A375 (cell line): ENCODE results near the gene ZNF789. TPM values are rescaled to one million over a fixed set of nuclear protein-coding genes. Genes with fewer than 3 reads are reported as not detected.

Experiments used
- total RNA-seq: library from RNA; depleted of rRNA; stranded (reverse); fragments of >200 nt; shearing (Covaris generic); gene quantifications from 2 replicates; pipeline ENCODE4 v1.2.3, GENCODE V29; 2014; rRNA removed

ZNF789 gene
- total RNA-seq: 8.4 and 17.3 TPM in 2 replicates

DNA sequence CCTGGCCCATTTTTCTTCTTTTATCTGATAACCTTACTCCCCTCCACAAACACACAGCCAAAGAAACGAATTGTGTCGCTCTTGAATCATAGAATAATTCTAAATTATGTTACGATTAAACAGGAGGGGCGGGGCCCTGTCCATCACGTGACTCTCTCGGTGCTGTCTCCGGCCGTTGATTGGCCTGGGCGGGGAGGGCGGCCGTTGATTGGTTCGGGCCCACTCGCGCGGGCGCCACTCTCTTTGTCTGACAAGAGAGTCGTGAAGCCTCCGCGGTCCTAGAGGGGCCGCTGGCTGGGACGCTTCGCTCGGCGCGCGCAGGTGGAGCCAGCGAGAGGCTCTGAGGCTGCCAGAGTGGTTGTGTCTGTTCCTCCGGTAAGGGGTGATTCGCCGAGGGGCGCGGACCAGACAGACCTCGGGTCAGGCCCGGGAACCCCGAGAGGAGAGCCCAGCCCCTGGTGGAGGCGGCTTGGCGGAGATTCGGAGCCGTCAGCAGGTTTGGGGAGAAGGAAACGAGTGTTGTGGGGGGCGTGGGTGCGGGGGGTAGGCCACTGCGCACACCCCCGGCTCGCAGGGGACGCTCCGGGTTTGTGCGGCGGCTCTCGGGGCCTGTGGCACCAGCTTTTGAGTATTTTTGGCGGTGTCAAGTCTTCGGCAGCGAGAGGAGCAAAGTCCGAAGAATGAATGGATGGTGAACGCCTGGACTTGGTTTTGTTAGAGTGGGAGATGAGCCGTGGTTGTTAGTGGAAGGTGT is at the start of gene ZNF789:
ZNF789 (plus strand) TSS at position 330 of the 754 bp plus-strand sequence. CDS start 3,567 bp downstream, outside the sequence.

GRCh38 chr7:99438573-99439480 is 33.9 kb upstream of the ZNF789 start, which contains the start of the genes CPSF4 and PTCD1:
Gene CPSF4, plus strand, starts transcription at chr7:99438943. Its CDS starts 140 bp downstream, at chr7:99439083.
Gene PTCD1, minus strand, starts transcription at chr7:99438798. Its CDS starts 3,556 bp downstream, at chr7:99435242.

DNA sequence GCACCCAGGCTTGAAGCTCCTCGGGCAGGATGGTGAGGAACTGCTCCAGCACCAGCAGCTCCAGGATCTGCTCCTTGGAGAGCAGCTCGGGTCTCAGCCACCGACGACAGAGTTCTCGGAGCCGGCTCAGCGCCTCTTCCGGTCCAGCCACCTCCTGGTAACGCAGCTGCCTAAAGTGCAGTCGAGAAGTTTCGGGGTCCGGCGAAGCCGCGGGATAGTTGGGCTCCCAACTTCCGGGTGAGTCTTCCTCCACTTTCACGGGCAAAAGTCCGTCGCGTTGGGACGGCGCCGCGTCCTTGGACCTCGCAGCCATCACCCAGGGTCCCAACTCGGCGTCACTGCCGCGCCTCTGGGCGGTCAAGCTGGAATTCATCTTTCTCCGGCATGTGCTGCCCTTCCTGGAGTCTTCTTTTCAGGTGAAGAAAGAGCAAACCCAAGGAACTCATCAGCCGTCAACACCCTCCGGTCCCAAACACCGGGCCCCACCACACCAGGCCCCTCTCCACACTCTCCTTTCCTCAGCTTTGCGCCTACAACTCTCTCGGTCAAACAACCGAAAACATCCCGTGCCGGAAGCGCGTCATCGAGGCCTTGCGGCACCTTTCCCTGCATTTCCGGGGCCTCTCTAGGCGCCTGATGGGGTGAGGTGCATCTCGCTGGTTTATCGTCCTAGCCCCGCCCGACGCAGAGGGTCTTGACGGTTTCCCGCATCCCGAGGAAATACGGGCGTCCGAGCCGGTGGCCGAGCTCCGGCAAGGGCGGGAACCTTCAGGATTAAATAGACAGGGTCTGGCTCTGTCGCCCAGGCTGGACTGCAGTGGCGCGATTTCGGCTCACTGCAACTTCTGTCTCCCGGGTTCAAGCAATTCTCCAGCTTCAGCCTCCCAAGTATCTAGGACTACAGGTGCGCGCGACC is 27.3 kb downstream of the ZNF789 start, which contains the start of gene ZNF394:
ZNF394 (minus strand) TSS at position 561 of the 916 bp plus-strand sequence; CDS start at position 373, 188 bp downstream.

DNA sequence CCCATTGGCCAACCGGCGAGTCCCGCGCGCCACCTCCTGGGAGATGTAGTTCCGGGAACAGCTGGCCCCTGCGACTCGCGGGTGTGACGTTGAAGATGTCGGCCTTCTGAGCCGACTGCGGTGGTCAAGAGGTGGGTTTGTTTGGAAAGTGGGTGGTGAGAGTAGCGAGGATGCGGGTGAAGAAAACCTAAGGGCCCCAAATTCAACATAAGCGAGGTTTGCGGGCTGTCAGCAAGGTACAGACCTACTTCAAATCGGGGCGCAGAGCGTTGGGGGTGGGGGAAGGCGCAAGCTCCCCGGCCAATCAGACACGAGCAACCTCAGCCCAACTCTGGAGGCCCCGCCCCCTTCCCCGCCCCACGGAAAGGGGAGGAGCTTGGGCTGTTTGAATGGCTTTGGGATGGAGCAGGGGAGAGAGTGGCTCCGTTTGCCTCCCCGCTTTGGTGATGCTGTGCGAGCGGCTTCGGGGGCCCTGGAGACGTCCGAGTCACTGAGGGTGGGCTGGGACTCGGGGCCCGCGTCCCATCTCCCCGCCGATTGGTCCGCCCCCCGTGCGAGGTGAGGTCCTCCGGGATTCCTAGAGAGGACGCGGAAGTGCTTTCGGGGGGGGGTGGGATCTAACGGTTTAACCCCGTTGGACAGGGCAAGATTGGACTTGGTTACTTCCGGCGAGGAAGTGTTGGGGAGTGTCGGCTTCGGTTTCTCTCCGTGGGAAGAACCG is 32.1 kb downstream of the ZNF789 start, which contains the start of gene ZKSCAN5:
ZKSCAN5 (plus strand) TSS at position 60 of the 721 bp plus-strand sequence. CDS start 1,383 bp downstream, outside the sequence.

Other genes starting within 250 kb of the ZNF789 start
- 0.87 and 1.7 TPM in 2 replicates for gene MYH16, start 200.1 kb upstream of the ZNF789 start, total RNA-seq
- 104 and 112 TPM in 2 replicates for gene ARPC1A, start 147.0 kb upstream of the ZNF789 start, total RNA-seq
- gene ARPC1B, start 98.2 kb upstream of the ZNF789 start, total RNA-seq: 371 and 418 TPM in 2 replicates
- gene PDAP1, start 64.3 kb upstream of the ZNF789 start, total RNA-seq: 115 and 116 TPM in 2 replicates
- gene BUD31, start 63.9 kb upstream of the ZNF789 start, total RNA-seq: 274 and 315 TPM in 2 replicates
- 9.2 and 13.2 TPM in 2 replicates for gene PTCD1, start 34.1 kb upstream of the ZNF789 start, total RNA-seq
- 58.6 and 64.0 TPM in 2 replicates for gene CPSF4, start 33.9 kb upstream of the ZNF789 start, total RNA-seq
- gene ATP5MF, start 6.7 kb upstream of the ZNF789 start, total RNA-seq: 632 and 731 TPM in 2 replicates
- gene ZNF394, start 27.4 kb downstream of the ZNF789 start, total RNA-seq: 30.3 and 30.7 TPM in 2 replicates
- gene ZKSCAN5, start 31.8 kb downstream of the ZNF789 start, total RNA-seq: 10.8 and 12.2 TPM in 2 replicates
- gene FAM200A, start 79.2 kb downstream of the ZNF789 start, total RNA-seq: 4.1 and 5.1 TPM in 2 replicates
- 121 and 149 TPM in 2 replicates for gene ZNF655, start 85.8 kb downstream of the ZNF789 start, total RNA-seq
- gene TMEM225B, start 125.4 kb downstream of the ZNF789 start, total RNA-seq: 0.48 TPM in 1 of 2 replicates, not detected in the other
- 17.4 and 23.4 TPM in 2 replicates for gene ZSCAN25, start 144.1 kb downstream of the ZNF789 start, total RNA-seq
- gene CYP3A5, start 207.1 kb downstream of the ZNF789 start, total RNA-seq: 0.11 and 0.32 TPM in 2 replicates